ENCODE measurements around the gene RPL29.

DNA sequence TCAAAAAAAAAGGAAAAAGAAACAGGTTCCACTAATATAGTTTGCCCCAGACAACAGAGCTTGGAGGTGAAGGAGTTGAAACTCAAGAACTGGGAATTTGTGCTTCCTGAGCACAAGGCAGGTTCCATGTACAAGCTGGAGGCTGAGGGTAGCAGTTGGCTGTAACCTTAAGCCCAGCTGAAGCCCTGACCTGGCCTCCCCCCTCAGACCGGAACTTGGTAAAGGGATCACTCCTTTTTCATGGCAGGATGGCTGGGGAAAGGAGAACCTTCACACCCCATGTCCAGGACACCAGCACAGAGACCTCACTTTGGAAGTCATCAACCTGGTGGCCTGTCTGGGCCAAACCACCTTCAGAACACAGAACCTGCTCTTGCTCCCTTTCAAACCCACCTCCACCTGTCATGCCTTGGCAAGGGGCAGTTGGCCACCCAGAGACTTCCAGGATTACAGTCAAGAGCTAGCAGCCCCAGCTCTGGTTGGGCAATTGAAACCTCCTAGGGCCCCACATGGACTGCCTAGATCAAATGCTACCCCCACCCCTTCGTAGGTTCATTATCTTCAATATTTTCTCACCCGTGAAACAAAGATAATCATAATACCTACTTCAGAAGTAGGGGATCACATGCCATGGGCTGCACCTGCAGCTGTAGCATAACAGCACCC, 3.5 kb downstream of the RPL29 start:
- TF ChIP-seq ZNF274 (IDR thresholded peaks at IDR 0.05; ENCODE audit: low read depth, low read length) (no peak), YY1 (IDR thresholded peaks at IDR 0.05; ENCODE audit: insufficient read depth, insufficient read length) (no peak), SUZ12 (IDR thresholded peaks at IDR 0.05; ENCODE audit: extremely low read depth, insufficient read depth, insufficient read length) (no peak)

Data from NT2/D1 (cell line).